ENCODE data around the gene ANTXR2. TPM values are rescaled to one million over a fixed set of nuclear protein-coding genes. Genes with fewer than 3 reads are reported as not detected.
A peak's percentile ranks its signal among the peaks of the same experiment; 100 is the strongest.
"Not testable (repeated sequence)": the region's sequence is repeated elsewhere in the genome, so short reads cannot be mapped to it uniquely, and the experiment has no call there.

ANTXR2 gene
- polyA plus RNA-seq, 3 donors from 2014 or later: 8.1 to 13.8 (median 10.0) TPM

DNA sequence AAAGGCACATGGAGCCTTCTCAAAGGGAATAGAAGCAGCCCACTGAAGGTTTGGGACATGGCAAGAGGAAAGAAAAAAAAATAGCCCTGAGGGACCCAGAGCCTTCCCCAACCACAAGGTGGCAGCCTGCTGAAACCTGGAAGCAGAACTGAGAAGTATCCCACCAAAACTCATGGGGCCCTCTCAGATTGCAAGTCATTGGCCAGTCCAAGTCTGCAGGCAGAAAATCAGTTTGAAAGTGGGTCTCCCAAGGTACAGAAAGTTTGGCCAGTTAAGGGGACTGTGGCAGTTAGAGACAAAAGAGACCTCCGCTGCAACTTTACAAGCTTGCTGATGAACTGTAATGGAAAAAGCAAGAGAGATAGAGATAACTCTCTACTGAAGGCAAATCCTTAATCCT is 155.8 kb downstream of the ANTXR2 start:
- Mint-ChIP-seq H3K9me3 (no peaks in the 10 kb centered on the region), H3K27me3 (ENCODE audit: low read depth in 3 of 3) (peaks cover 0 to 1% (median 0%) of the 10 kb centered on the region in 3 donors), H3K4me3 (no peak overlapping the region), H3K27ac (no peak overlapping the region), H3K36me3 (no peaks in the 10 kb centered on the region), H3K4me1 (peaks cover 10 to 16% of the 10 kb centered on the region in 2 donors)
- DNase-seq: peak; percentile 1 to 10 (median 6)

DNA sequence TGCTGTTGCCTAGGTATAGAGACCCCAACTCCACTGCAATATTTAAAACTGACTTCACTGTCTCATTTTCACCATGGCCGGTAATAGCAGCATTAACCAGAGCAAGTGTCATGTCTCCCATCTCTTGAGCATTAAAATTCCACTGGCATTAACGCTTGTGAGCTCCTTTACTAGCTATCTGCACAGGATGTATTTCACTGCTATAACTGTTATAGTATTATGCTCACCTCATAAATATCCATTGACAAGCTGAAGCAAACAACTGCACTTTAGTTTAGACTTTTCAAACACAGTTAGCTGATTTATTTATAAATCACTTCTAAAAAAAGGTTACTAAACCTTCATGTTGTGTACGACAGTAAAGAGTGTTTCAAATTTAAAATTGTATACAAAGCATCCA is 157.8 kb downstream of the ANTXR2 start:
- no peak overlapping the region for H3K4me3 Mint-ChIP-seq
- no peaks in the 10 kb centered on the region for H3K9me3 Mint-ChIP-seq
- peaks cover 10 to 16% of the 10 kb centered on the region in 2 donors for H3K4me1 Mint-ChIP-seq
- H3K27ac Mint-ChIP-seq: no peak overlapping the region
- no peak for DNase-seq
- H3K36me3 Mint-ChIP-seq: no peaks in the 10 kb centered on the region
- H3K27me3 Mint-ChIP-seq (ENCODE audit: low read depth in 3 of 3): peaks cover 0 to 1% (median 0%) of the 10 kb centered on the region in 3 donors

DNA sequence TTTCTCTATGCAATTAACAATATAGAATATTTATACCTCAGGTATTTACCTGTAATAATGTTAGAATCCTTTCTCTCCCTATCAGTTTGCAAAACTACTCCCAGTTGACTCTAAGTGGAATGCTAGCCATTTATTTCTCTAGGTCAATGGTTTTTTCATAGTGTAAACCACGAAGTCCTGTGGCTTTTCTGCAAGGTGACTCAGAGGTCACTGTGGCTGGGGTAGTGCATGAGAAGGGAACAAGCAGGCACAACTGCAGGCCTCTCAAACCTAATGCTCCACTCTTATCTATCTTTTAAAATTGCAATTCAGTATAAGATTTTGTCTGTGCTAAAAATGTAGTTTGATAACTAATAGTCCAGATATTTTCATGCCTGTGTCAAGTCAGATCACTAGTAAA is 159.4 kb downstream of the ANTXR2 start:
- peak overlapping the region in 2 of 5 donors; percentile 9 to 45 for H3K4me3 Mint-ChIP-seq
- H3K9me3 Mint-ChIP-seq: no peaks in the 10 kb centered on the region
- no peaks in the 10 kb centered on the region for H3K36me3 Mint-ChIP-seq
- no peak overlapping the region for H3K27ac Mint-ChIP-seq
- no peaks in the 10 kb centered on the region for H3K27me3 Mint-ChIP-seq (ENCODE audit: low read depth in 3 of 3)
- H3K4me1 Mint-ChIP-seq: peaks cover 10 to 16% of the 10 kb centered on the region in 2 donors
- DNase-seq: peak; percentile 3 to 12 (median 4)

DNA sequence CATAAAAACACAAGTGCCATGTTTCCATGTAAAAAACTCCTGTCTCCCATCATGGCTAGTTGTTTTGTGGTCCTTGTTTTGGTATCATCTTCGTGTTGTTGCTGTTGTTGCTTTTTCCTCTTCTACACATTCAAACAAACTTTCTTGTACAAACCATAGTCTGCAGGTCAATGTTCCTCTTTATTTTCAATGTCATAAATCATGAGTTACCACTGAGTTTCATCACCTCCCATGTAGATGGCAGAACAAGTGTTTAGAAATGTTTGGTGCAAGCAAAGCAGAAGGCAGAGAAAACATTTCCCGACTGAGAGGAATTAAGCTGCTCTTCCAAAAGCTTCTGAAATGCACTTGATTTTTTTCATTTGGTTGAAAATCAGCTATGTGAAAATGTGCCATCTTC is 166.0 kb downstream of the ANTXR2 start:
- no peak for DNase-seq
- Mint-ChIP-seq H3K9me3 (no peaks in the 10 kb centered on the region), H3K4me1 (peaks cover 12 to 21% of the 10 kb centered on the region in 2 donors), H3K4me3 (peak overlapping the region in 1 of 5 donors; percentile 7), H3K27ac (peak overlapping the region in 1 of 6 donors; percentile 36), H3K36me3 (peaks cover 0 to 17% (median 11%) of the 10 kb centered on the region in 3 donors), H3K27me3 (ENCODE audit: low read depth in 3 of 3) (no peaks in the 10 kb centered on the region)

DNA sequence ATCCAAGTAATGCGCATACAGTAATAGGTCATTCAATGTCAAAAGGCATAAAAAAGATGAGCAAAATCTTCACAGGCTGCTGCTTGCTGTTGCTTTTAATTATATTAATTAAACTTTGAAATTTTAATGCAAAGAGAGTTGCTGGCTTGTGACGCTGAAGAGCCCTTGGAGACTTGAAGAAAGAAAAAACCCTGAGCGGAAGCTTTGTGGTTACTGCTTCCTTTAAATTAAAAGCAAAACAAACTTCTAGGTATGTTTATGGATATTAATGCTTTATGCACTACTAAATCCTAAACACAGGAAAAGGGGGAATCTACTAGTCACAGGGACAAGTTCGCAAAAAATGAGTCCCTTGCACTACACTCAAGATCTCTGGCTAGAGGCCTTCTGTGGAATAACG is 166.7 kb downstream of the ANTXR2 start:
- H3K36me3 Mint-ChIP-seq: peaks cover 0 to 17% (median 11%) of the 10 kb centered on the region in 3 donors
- H3K4me3 Mint-ChIP-seq: peak overlapping the region in 1 of 5 donors; percentile 45
- H3K9me3 Mint-ChIP-seq: no peaks in the 10 kb centered on the region
- peaks cover 12 to 21% of the 10 kb centered on the region in 2 donors for H3K4me1 Mint-ChIP-seq
- no peak for DNase-seq
- no peaks in the 10 kb centered on the region for H3K27me3 Mint-ChIP-seq (ENCODE audit: low read depth in 3 of 3)
- H3K27ac Mint-ChIP-seq: no peak overlapping the region

DNA sequence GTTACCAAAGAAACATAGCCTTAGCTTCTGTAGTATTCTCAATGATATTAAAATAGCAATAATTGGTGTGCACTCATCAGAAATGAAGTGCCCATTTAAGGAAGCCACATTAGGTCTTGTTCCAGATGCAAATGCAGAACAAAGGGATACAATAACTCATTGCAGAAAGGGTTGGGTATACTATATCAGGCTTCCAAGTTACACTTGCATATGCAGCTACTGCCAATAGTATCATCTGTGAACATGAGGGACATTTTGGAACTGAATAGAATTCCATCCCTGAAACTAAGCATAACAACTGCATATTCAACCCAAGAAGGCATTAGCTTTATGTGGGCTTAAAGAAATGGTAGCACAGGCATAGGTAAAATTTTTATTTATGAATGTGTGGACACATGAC is 167.8 kb downstream of the ANTXR2 start:
- H3K27me3 Mint-ChIP-seq (ENCODE audit: low read depth in 3 of 3): no peaks in the 10 kb centered on the region
- no peak overlapping the region for H3K4me3 Mint-ChIP-seq
- H3K9me3 Mint-ChIP-seq: no peaks in the 10 kb centered on the region
- no peak overlapping the region for H3K27ac Mint-ChIP-seq
- peaks cover 0 to 17% (median 11%) of the 10 kb centered on the region in 3 donors for H3K36me3 Mint-ChIP-seq
- DNase-seq: no peak
- H3K4me1 Mint-ChIP-seq: peaks cover 12 to 21% of the 10 kb centered on the region in 2 donors

DNA sequence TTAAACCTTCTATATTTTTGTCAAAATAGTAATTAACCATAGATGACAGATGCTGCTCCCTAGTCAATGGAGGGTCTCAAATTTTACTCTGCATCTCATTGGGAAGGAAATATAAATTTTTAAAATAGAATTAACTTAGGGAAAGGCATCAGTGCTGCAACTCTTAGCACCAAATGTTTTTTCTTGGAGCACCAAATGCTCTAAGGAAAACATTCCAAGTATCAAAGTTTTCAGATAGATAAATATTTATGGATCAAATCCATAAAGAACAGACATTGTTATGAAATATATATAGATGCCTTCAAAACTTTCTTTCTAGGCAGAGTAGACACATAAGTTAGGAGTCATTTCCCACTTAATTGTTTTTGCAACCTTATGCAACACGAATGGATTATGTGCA is 168.7 kb downstream of the ANTXR2 start:
- peaks cover 0 to 5% (median 0%) of the 10 kb centered on the region in 6 donors for H3K9me3 Mint-ChIP-seq
- DNase-seq: no peak
- H3K27me3 Mint-ChIP-seq (ENCODE audit: low read depth in 3 of 3): no peaks in the 10 kb centered on the region

DNA sequence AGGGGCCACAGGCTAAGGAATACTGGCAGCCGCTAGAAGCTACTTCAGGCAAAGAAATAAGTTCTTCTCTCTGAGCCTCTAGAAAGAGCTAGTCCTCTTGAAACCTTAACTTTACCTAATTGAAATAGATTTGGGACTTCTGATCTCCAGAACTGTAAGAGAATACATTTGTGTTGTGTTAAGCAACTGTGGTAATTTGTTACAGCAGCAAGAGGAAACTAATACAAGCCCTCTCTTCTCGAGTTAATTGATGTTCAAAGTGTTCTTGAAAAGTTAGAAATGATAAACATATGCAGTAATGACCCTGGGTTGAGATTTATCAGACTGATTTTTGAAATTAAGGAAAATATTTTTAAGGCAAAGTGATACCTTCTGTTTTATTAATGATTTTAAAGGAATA is 172.8 kb downstream of the ANTXR2 start:
- Mint-ChIP-seq H3K9me3 (peaks cover 0 to 5% (median 0%) of the 10 kb centered on the region in 6 donors), H3K4me1 (no peaks in the 10 kb centered on the region), H3K27ac (no peak overlapping the region), H3K4me3 (no peak overlapping the region), H3K36me3 (no peaks in the 10 kb centered on the region), H3K27me3 (ENCODE audit: low read depth in 3 of 3) (peaks cover 0 to 3% (median 1%) of the 10 kb centered on the region in 3 donors)
- DNase-seq: no peak

More for the DNA sequence above, 168.7 kb downstream of the ANTXR2 start:
- Mint-ChIP-seq H3K4me1 (peaks cover 12 to 21% of the 10 kb centered on the region in 2 donors), H3K27ac (no peak overlapping the region), H3K4me3 (no peak overlapping the region), H3K36me3 (peaks cover 0 to 17% (median 11%) of the 10 kb centered on the region in 3 donors)

DNA sequence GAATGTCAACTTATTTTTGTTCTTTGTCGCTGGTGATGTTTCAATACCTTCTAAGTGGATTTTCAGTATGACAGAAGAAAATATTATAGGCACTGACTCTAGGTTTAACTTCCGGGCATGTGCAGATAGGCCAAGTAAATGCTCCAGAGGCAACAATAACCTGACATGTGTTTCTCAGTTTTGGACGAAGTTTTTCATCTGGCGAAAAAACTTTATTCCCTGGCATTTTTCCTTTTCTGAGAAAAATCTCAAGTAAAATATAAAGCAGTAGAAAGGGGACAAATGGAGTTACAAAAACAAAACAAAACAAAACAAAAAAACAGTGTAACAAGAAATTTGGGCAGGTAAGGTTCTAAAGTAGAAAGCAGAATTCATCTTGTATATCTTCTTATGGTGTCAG is 173.5 kb downstream of the ANTXR2 start:
- no peak for DNase-seq
- Mint-ChIP-seq H3K4me1 (no peaks in the 10 kb centered on the region), H3K36me3 (no peaks in the 10 kb centered on the region), H3K4me3 (no peak overlapping the region), H3K27ac (no peak overlapping the region), H3K9me3 (peaks cover 0 to 5% (median 0%) of the 10 kb centered on the region in 6 donors), H3K27me3 (ENCODE audit: low read depth in 3 of 3) (peaks cover 0 to 3% (median 1%) of the 10 kb centered on the region in 3 donors)

DNA sequence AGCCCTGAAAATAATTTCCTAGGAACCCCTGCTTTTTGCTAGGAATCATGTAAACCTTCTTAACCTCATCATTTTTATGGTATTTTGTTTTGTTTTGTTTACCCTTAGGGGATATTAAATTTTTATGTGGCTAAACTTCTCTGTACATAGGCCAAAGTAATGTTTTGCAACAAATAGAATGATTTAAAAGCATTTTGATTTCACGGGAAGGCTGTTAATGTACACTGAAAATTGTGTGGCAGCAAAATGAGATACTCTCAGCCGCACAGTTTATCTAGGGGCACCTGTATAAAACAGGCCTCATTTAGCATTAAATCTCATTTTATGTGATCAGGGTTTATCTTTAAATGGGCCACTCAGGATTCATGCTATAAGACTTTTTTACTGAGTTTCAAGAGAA is 175.0 kb downstream of the ANTXR2 start:
- Mint-ChIP-seq H3K27ac (no peak overlapping the region), H3K36me3 (no peaks in the 10 kb centered on the region), H3K4me3 (no peak overlapping the region), H3K9me3 (peaks cover 0 to 5% (median 0%) of the 10 kb centered on the region in 6 donors), H3K4me1 (no peaks in the 10 kb centered on the region), H3K27me3 (ENCODE audit: low read depth in 3 of 3) (peaks cover 0 to 3% (median 1%) of the 10 kb centered on the region in 3 donors)
- DNase-seq: no peak

DNA sequence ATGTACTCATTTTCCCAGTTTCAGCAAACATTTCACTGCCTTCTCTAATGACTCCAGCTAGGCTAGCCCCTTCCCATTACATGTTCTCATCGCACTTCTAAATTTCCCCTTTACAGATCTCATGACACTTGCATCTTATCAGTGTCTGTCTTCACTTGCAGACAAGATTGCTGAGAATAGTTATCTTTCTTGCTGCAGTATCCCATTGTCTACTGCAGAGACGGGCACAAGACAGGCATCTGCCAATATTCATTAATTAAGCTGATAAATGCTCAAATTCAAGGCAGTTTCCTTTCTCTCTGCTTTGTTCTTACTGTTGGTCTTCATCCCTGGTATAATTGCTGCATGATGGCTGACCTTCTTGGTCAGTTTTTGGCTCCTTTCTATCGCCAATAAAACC is 175.9 kb downstream of the ANTXR2 start:
- no peaks in the 10 kb centered on the region for H3K4me1 Mint-ChIP-seq
- H3K27me3 Mint-ChIP-seq (ENCODE audit: low read depth in 3 of 3): peaks cover 0 to 3% (median 1%) of the 10 kb centered on the region in 3 donors
- H3K4me3 Mint-ChIP-seq: no peak overlapping the region
- H3K9me3 Mint-ChIP-seq: peaks cover 0 to 5% (median 0%) of the 10 kb centered on the region in 6 donors
- DNase-seq: no peak
- no peak overlapping the region for H3K27ac Mint-ChIP-seq
- H3K36me3 Mint-ChIP-seq: no peaks in the 10 kb centered on the region

DNA sequence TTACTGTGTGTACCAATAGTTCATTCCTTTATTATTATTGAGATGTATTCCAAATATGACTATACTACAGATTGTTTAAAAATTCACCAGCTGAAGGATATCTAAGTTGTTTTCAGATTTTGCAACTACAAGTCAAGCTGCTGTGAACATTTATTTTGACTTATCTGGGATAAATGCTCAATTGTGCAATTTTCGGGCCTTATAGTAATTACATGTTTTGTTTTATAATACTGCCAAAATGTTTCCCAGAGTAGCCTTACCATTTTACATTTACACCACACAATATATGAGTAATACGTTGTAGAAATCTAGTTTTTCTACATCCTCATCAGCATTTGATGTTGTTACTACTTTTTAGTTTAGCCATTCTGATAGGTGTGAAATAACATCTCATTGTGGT is 179.6 kb downstream of the ANTXR2 start:
- Mint-ChIP-seq H3K27me3 (ENCODE audit: low read depth in 3 of 3) (peaks cover 0 to 3% (median 3%) of the 10 kb centered on the region in 3 donors), H3K36me3 (no peaks in the 10 kb centered on the region), H3K4me3 (no peak overlapping the region), H3K4me1 (no peaks in the 10 kb centered on the region), H3K9me3 (peaks cover 0 to 2% (median 0%) of the 10 kb centered on the region in 6 donors), H3K27ac (no peak overlapping the region)
- DNase-seq: no peak

DNA sequence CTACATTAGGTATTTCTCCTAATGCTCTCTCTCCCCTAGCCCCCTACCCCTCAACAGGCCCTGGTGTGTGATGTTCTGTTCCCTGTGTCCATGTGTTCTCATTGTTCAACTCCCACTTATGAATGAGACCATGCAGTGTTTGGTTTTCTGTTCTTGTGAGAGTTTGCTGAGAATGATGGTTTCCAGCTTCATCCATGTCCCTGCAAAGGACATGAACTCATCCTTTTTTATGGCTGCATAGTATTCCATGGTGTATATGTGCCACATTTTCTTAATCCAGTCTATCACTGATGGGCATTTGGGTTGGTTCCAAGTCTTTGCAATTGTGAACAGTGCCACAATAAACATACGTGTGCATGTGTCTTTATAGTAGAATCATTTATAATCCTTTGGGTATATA is 184.0 kb downstream of the ANTXR2 start:
- H3K4me1 Mint-ChIP-seq; H3K27me3 Mint-ChIP-seq (ENCODE audit: low read depth in 3 of 3); DNase-seq; H3K4me3 Mint-ChIP-seq; H3K27ac Mint-ChIP-seq; H3K36me3 Mint-ChIP-seq; H3K9me3 Mint-ChIP-seq: not testable (repeated sequence)

DNA sequence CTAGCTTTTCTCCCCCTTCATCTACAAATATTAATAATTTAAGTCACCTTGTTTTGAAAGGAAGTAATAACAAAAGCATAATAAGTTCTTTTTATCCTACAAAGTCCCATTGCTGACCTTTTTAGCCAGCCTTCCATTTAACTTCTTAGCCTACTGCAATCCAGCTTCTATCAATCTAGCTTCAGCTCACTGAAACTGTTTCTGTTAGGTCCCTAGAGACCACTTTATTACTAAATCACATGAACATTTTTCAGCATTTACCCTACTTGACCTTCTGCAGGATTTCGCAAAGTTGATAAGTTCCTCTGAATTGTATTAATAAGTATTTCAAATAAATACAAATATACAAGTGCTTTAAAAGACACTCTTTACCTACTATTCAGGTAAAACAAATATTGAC is 186.5 kb downstream of the ANTXR2 start:
- H3K9me3 Mint-ChIP-seq: peaks cover 0 to 2% (median 0%) of the 10 kb centered on the region in 6 donors
- H3K4me1 Mint-ChIP-seq: no peaks in the 10 kb centered on the region
- H3K4me3 Mint-ChIP-seq: no peak overlapping the region
- no peaks in the 10 kb centered on the region for H3K36me3 Mint-ChIP-seq
- no peak for DNase-seq
- no peak overlapping the region for H3K27ac Mint-ChIP-seq
- H3K27me3 Mint-ChIP-seq (ENCODE audit: low read depth in 3 of 3): peaks cover 0 to 2% (median 2%) of the 10 kb centered on the region in 3 donors

DNA sequence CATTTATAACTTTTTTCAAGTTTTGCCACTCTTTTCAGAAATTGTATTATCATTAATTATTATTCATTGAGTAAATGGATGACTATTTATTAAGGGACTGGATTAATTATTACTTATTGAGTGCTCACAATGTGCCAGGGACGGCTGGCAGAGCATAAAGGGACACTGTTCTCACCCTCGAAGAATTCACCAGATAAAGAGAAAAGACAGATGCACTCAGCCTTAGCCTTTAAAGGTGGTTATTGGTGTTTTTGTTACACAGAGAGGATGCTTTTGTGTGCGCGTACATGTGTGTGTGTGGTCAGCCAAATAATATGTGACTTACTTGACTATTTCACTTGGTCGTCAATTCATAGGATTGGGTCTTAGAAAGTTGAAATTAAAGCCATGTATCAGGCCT is 187.0 kb downstream of the ANTXR2 start:
- DNase-seq: no peak
- Mint-ChIP-seq H3K27me3 (ENCODE audit: low read depth in 3 of 3) (peaks cover 0 to 2% (median 2%) of the 10 kb centered on the region in 3 donors), H3K4me3 (no peak overlapping the region), H3K27ac (no peak overlapping the region), H3K4me1 (no peaks in the 10 kb centered on the region), H3K36me3 (no peaks in the 10 kb centered on the region), H3K9me3 (peaks cover 0 to 2% (median 0%) of the 10 kb centered on the region in 6 donors)

Data from immature natural killer cell (primary cell).